IPS DF 6.9 (cell line): ENCODE measurements around the gene GPR45.

ENCODE experiments used
- DNase-seq: peaks from one replicate; pipeline ENCODE4 v3.0.0-alpha.2; 2013; ENCODE audit warnings: low read depth, low spot score
- H3K27ac ChIP-seq: one replicate; pipeline ENCODE4 v1.5.1; 2013; ENCODE audit warnings: low read length, control low read depth
- H3K27me3 ChIP-seq: 2 replicates; pipeline ENCODE4 v1.6.1; 2013; ENCODE audit warnings: mild to moderate bottlenecking, low read length; ENCODE audit not compliant: control insufficient read depth, insufficient read depth
- H3K36me3 ChIP-seq: 2 replicates; pipeline ENCODE4 v1.6.1; 2013; ENCODE audit warnings: low read length; ENCODE audit not compliant: control insufficient read depth, insufficient read depth
- H3K4me1 ChIP-seq: 2 replicates; pipeline ENCODE4 v1.6.1; 2013; ENCODE audit warnings: low read length; ENCODE audit not compliant: control insufficient read depth, insufficient read depth
- H3K4me3 ChIP-seq: 2 replicates; pipeline ENCODE4 v1.5.1; 2013; ENCODE audit warnings: mild to moderate bottlenecking, low read length
- H3K9me3 ChIP-seq: 2 replicates; pipeline ENCODE4 v1.6.1; 2013; ENCODE audit warnings: low read length, inconsistent platforms; ENCODE audit not compliant: control insufficient read depth, insufficient read depth
- WGBS: extraction: QIAGEN DNeasy Blood & Tissue Kit; methylation state at CpG from one replicate; pipeline ENCODE4 v1.1.7; 2013; ENCODE audit warnings: mixed read lengths, missing lambda C conversion rate; ENCODE audit not compliant: insufficient read length, insufficient coverage; 5-methylcytosine and 5-hydroxymethylcytosine counted together

GPR45 gene

GRCh38 chr2:105254531-105255210 lies 13.1 kb downstream of the GPR45 start:
- WGBS, result no CpG with 5 or more reads among the region's 5 CpGs
- H3K4me3 ChIP-seq, result no peak overlapping the region
- H3K36me3 ChIP-seq, result no peaks in the 10 kb centered on the region
- no peaks in the 10 kb centered on the region for H3K9me3 ChIP-seq
- no peaks in the 10 kb centered on the region for H3K27me3 ChIP-seq
- no peak for DNase-seq
- H3K4me1 ChIP-seq, result no peaks in the 10 kb centered on the region; the same call in 1 of the 2 replicates
- no peak overlapping the region for H3K27ac ChIP-seq

DNA sequence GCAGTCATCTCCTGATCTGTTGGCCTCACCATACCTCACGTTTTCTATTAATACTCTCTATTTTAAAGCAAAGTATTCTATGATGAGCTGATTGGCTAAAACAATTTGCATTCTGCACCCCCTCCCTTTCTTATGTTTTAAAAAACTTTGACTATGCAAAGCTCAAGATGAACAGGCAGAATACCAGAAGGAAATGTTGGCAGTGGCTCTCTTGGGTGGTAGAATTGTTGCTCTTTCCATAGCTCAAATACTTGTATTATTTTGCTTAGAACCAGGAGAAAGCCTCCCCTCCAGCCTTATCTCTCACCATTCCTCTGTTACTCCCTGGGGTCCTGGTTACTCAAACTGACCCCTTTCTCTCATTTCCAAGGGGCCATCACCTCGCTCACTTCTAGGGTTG lies 14.4 kb downstream of the GPR45 start:
- Histone ChIP-seq H3K4me3 (no peak overlapping the region), H3K36me3 (no peaks in the 10 kb centered on the region), H3K27ac (no peak overlapping the region), H3K4me1 (no peaks in the 10 kb centered on the region; the same call in 1 of the 2 replicates), H3K9me3 (no peaks in the 10 kb centered on the region), H3K27me3 (no peaks in the 10 kb centered on the region)
- no peak for DNase-seq
- WGBS, result no CpG with 5 or more reads among the region's 2 CpGs

DNA sequence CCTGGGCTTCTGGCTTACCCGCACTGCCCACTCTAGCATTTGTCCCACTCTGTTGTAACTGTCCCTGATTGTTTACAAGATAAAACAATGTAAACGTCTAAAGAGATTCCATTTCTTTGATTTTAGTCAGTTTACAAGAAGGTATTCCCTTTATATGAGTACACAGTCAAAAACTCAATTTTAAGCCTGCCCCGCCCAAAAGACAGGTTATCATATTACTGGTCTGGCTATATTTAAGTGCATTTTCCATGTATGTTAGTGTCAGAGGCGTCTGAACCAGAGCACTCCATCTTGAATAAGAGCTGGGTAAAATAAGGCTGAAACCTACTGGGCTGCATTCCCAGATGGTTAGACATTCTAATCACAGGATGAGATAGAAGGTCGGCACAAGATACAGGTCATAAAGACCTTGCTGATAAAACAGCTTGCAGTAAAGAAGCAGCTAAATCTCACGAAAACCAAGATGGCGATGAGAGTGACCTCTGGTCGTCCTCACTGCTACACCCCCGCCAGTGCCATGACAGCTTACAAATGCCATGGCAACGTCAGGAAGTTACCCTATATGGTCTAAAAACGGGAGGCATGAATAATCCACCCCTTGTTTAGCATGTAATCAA lies 15.0 kb downstream of the GPR45 start:
- no peaks in the 10 kb centered on the region; the same call in 1 of the 2 replicates for H3K4me1 ChIP-seq
- no peaks in the 10 kb centered on the region for H3K36me3 ChIP-seq
- WGBS, result no CpG with 5 or more reads among the region's 11 CpGs
- H3K9me3 ChIP-seq, result no peaks in the 10 kb centered on the region
- H3K27me3 ChIP-seq, result no peaks in the 10 kb centered on the region
- H3K4me3 ChIP-seq, result no peak overlapping the region
- no peak overlapping the region for H3K27ac ChIP-seq
- no peak for DNase-seq

DNA sequence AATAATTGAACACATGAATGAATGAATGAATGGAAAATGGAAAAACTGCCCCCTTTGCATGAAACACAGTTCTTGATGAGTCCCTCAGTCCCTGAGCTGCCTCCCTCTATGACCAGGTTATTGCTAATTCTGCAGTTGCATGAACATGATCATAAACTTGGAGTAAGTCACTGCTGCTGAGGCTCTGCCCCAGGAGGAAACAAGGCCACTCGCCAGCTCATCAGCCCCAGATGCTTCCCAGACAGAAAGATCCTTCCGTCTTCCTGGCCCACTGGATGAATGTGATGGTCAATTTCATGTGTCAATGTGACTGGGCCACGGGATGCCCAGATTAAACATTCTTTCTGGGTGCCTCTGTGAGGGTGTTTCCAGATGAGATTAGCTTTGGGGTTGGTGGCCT lies 16.4 kb downstream of the GPR45 start:
- DNase-seq, result no peak
- Histone ChIP-seq H3K36me3 (no peaks in the 10 kb centered on the region), H3K27ac (no peak overlapping the region), H3K9me3 (no peaks in the 10 kb centered on the region), H3K4me3 (no peak overlapping the region), H3K4me1 (no peaks in the 10 kb centered on the region; the same call in 1 of the 2 replicates), H3K27me3 (no peaks in the 10 kb centered on the region)
- no CpG with 5 or more reads among the region's 3 CpGs for WGBS

- no CpG with 5 or more reads among the region's 10 CpGs for WGBS
Observed at GRCh38 chr2:105258835-105259350, 17.4 kb downstream of the GPR45 start.

DNA sequence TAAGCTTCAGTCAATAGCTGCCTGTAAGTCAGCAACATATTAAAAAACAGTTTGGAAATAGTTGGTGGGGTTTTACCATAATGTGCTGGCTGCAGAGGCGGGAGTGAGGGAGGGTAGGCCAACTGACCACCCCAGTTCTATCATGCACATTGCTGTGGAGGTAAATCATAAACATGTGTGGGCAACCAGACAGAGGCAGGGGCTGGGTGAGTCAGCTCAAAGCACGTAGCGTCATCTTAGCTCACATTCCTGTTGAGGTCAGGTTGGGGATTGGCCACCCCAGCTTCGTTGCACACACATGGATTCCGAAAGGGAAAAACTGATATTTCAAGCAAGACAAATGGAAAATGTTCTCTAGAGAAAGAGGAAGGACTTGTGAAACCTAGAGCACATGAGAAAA lies 19.5 kb downstream of the GPR45 start:
- Histone ChIP-seq H3K27me3 (no peaks in the 10 kb centered on the region), H3K4me1 (no peaks in the 10 kb centered on the region; the same call in 1 of the 2 replicates), H3K27ac (no peak overlapping the region), H3K36me3 (0 out of 2 replicates have a peak, but pooled peaks cover 3% of the 10 kb centered on the region), H3K4me3 (no peak overlapping the region), H3K9me3 (no peaks in the 10 kb centered on the region)
- WGBS, result no CpG with 5 or more reads among the region's 5 CpGs
- DNase-seq, result no peak

More at GRCh38 chr2:105258835-105259350, 17.4 kb downstream of the GPR45 start:
- H3K27me3 ChIP-seq, result no peaks in the 10 kb centered on the region
- H3K9me3 ChIP-seq, result no peaks in the 10 kb centered on the region
- no peaks in the 10 kb centered on the region for H3K36me3 ChIP-seq
- no peak overlapping the region for H3K27ac ChIP-seq
- no peaks in the 10 kb centered on the region; the same call in 1 of the 2 replicates for H3K4me1 ChIP-seq
- no peak for DNase-seq
- no peak overlapping the region for H3K4me3 ChIP-seq

DNA sequence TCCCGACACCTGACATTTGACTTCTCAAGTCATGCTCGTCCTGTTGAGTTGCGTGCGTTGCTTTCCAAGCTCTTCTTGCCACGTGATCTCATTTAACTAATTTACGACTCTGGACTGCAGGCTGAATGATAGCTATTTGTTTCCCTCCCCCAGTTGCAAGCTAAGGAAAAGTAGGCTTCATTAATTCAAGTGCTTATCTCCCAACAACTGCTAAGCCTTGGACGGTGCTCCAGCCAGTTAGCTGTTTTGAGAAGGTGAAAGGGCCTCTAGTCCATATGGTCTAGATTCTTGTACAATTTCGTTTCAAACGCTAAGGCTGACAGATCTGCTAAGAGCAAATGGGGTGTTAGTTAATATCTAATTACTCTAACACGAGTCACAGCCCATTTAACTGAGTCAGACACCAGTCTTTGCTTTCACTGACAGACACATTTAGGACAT lies 21.1 kb downstream of the GPR45 start:
- Histone ChIP-seq H3K27ac (no peak overlapping the region), H3K9me3 (no peaks in the 10 kb centered on the region), H3K4me3 (no peak overlapping the region), H3K27me3 (no peaks in the 10 kb centered on the region), H3K4me1 (no peaks in the 10 kb centered on the region), H3K36me3 (0 out of 2 replicates have a peak, but pooled peaks cover 4% of the 10 kb centered on the region)
- no CpG with 5 or more reads among the region's 10 CpGs for WGBS
- DNase-seq, result no peak

GRCh38 chr2:105269426-105269825 lies 27.9 kb downstream of the GPR45 start:
- no peaks in the 10 kb centered on the region for H3K27me3 ChIP-seq
- no peaks in the 10 kb centered on the region for H3K4me1 ChIP-seq
- no peaks in the 10 kb centered on the region for H3K9me3 ChIP-seq
- no CpG with 5 or more reads among the region's 21 CpGs for WGBS
- peaks cover 14% of the 10 kb centered on the region for H3K36me3 ChIP-seq
- H3K27ac ChIP-seq, result no peak overlapping the region
- DNase-seq, result no peak
- H3K4me3 ChIP-seq, result no peak overlapping the region; the same call in 1 of the 2 replicates

- no peak for DNase-seq
- Histone ChIP-seq H3K36me3 (peaks cover 12% of the 10 kb centered on the region), H3K4me3 (no peak overlapping the region), H3K4me1 (no peaks in the 10 kb centered on the region), H3K27me3 (no peaks in the 10 kb centered on the region), H3K9me3 (no peaks in the 10 kb centered on the region), H3K27ac (no peak overlapping the region)
- WGBS, result no CpG with 5 or more reads among the region's 14 CpGs
Observed at GRCh38 chr2:105271393-105272045, 30.0 kb downstream of the GPR45 start.

- WGBS, result no CpG with 5 or more reads among the region's 9 CpGs
- Histone ChIP-seq H3K36me3 (peaks cover 12% of the 10 kb centered on the region), H3K27ac (no peak overlapping the region), H3K27me3 (no peaks in the 10 kb centered on the region), H3K4me1 (no peaks in the 10 kb centered on the region), H3K4me3 (no peak overlapping the region), H3K9me3 (no peaks in the 10 kb centered on the region)
- DNase-seq, result no peak
Observed at GRCh38 chr2:105272176-105272575, 30.6 kb downstream of the GPR45 start.
